Activated CD4-positive, alpha-beta memory T cell treated with anti-CD3 and anti-CD28 coated beads for 36 hours (primary cell): ENCODE data around the gene NTM. TPM values are rescaled to one million over a fixed set of nuclear protein-coding genes. Genes with fewer than 3 reads are reported as not detected.

ENCODE experiments used
- CTCF ChIA-PET: fragments of 350-600 bp; sonication (Branson Sonifier 250); formaldehyde crosslinking; loops from one replicate; lab custom pipeline; 2021; ENCODE audit warnings: antibody characterized with exemption, inconsistent platforms; lab: Charles Lee
- POLR2A ChIA-PET: fragments of 350-600 bp; sonication (Branson Sonifier 250); formaldehyde crosslinking; loops from one replicate; lab custom pipeline; 2021; ENCODE audit warnings: antibody characterized with exemption; lab: Charles Lee
- DNase-seq: peaks from one replicate; pipeline ENCODE4 v3.0.0-alpha.2; 2020
- H3K27ac Mint-ChIP-seq: one replicate; pipeline ENCODE4 v1.8.0; 2021; ENCODE audit warnings: mixed read lengths
- H3K27me3 Mint-ChIP-seq: one replicate; pipeline ENCODE4 v1.8.0; 2021; ENCODE audit warnings: mixed read lengths
- H3K36me3 Mint-ChIP-seq: one replicate; pipeline ENCODE4 v1.8.0; 2021; ENCODE audit warnings: mixed read lengths
- H3K4me1 Mint-ChIP-seq: one replicate; pipeline ENCODE4 v1.8.0; 2021; ENCODE audit warnings: low read depth, mixed read lengths
- H3K4me3 Mint-ChIP-seq: one replicate; pipeline ENCODE4 v1.8.0; 2021; ENCODE audit warnings: mild to moderate bottlenecking, mixed read lengths
- H3K9me3 Mint-ChIP-seq: one replicate; pipeline ENCODE4 v1.8.0; 2021; ENCODE audit warnings: mixed read lengths
- intact Hi-C: fragments of 100-400 bp; cut with micrococcal nuclease; formaldehyde crosslinking; loops from one replicate; pipeline ENCODE4 v1.15.1; 2023
- total RNA-seq, 2 experiments: library from RNA; stranded (reverse); gene quantifications; one replicate each; pipeline ENCODE4 v1.2.3, GENCODE V29; 2021

NTM gene
- total RNA-seq, 2 experiments from 2014 or later, result not detected

- no peak overlapping the region for H3K4me3 Mint-ChIP-seq
- H3K4me1 Mint-ChIP-seq, result no peaks in the 10 kb centered on the region
- peaks cover 8% of the 10 kb centered on the region for H3K9me3 Mint-ChIP-seq
- DNase-seq, result no peak
- ChIA-PET POLR2A (no interaction called here), CTCF (no interaction called here)
- H3K27ac Mint-ChIP-seq, result no peak overlapping the region
- no peaks in the 10 kb centered on the region for H3K36me3 Mint-ChIP-seq
- intact Hi-C loops, result no loop called here
- no peaks in the 10 kb centered on the region for H3K27me3 Mint-ChIP-seq
Measured at GRCh38 chr11:131592152-131592551, 221.7 kb downstream of the NTM start.

- DNase-seq, result no peak
- Mint-ChIP-seq H3K9me3 (peaks cover 6% of the 10 kb centered on the region), H3K4me1 (no peaks in the 10 kb centered on the region), H3K4me3 (no peak overlapping the region), H3K36me3 (no peaks in the 10 kb centered on the region), H3K27ac (no peak overlapping the region), H3K27me3 (no peaks in the 10 kb centered on the region)
- ChIA-PET CTCF (no interaction called here), POLR2A (no interaction called here)
- intact Hi-C loops, result no loop called here
Measured at GRCh38 chr11:131592734-131593133, 222.3 kb downstream of the NTM start.

DNA sequence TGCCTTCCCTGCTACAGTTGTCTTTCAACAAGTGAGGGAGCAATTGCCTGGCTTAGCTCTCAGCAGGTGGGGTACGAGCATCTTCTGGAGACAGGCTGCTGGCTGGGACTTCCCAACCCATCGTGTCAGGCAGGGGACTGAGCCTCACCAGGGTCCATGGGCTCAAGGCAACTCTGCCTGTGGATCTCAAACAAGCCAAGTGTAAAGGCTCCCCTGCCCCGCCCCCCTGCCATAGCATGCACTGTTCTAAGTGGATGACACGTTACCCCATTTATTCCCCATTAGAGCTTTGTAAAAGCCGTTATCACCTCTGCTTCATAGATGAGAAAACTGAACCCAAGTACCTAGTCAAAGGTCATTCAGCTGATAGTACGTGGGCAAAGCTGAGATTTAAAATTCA is 222.9 kb downstream of the NTM start:
- peaks cover under 1% of the 10 kb centered on the region for H3K9me3 Mint-ChIP-seq
- intact Hi-C loops, result no loop called here
- ChIA-PET CTCF (no interaction called here), POLR2A (no interaction called here)
- no peak overlapping the region for H3K4me3 Mint-ChIP-seq
- no peak overlapping the region for H3K27ac Mint-ChIP-seq
- H3K36me3 Mint-ChIP-seq, result no peaks in the 10 kb centered on the region
- DNase-seq, result no peak
- H3K4me1 Mint-ChIP-seq, result no peaks in the 10 kb centered on the region
- H3K27me3 Mint-ChIP-seq, result no peaks in the 10 kb centered on the region

DNA sequence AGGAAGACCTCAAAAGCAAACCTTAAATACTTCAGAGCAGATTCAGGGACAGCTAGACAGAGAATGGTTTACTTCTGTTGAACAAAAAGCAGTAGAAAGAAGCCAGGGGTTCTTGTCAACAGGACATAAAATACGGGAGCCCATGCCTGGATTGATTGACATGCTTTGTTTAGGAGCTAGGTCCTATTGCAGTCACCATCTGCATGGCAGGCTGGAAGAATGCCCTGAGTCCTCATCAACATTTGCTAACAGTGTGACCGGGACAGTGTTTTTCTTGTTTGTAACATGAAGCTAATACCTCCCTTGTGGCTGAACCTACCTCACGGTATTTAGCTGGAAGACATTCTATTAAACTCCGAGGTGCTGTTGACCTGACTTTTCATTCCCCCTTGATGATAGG is 225.4 kb downstream of the NTM start:
- H3K4me1 Mint-ChIP-seq, result no peaks in the 10 kb centered on the region
- H3K27ac Mint-ChIP-seq, result no peak overlapping the region
- ChIA-PET CTCF (no interaction called here), POLR2A (no interaction called here)
- no peak for DNase-seq
- H3K27me3 Mint-ChIP-seq, result no peaks in the 10 kb centered on the region
- no peak overlapping the region for H3K4me3 Mint-ChIP-seq
- H3K36me3 Mint-ChIP-seq, result no peaks in the 10 kb centered on the region
- no peaks in the 10 kb centered on the region for H3K9me3 Mint-ChIP-seq
- intact Hi-C loops, result no loop called here

DNA sequence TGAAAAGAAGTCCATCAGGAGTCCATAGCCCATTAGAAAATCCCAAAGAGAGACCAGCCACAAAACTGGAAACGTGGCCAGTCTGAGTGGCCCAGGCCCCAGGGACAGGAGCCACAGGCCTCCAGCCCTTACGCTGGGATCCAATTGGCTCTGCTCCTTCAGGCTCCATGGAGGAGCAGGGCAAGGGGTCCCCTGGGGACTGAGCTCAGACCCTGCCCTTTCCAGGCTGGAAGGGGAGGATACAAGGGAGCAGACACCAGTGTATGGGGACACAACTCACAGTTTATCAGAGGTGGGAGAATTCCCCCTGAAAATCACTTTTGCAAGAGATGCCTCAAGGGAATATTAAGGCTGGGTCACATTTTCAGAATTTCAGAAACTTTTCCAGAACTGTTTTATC is 227.5 kb downstream of the NTM start:
- Mint-ChIP-seq H3K36me3 (no peaks in the 10 kb centered on the region), H3K27me3 (no peaks in the 10 kb centered on the region), H3K9me3 (no peaks in the 10 kb centered on the region), H3K4me1 (no peaks in the 10 kb centered on the region), H3K27ac (no peak overlapping the region), H3K4me3 (no peak overlapping the region)
- intact Hi-C loops, result no loop called here
- ChIA-PET POLR2A (no interaction called here), CTCF (no interaction called here)
- no peak for DNase-seq

- Mint-ChIP-seq H3K36me3 (no peaks in the 10 kb centered on the region), H3K27ac (no peak overlapping the region), H3K4me1 (no peaks in the 10 kb centered on the region), H3K9me3 (no peaks in the 10 kb centered on the region), H3K4me3 (no peak overlapping the region), H3K27me3 (no peaks in the 10 kb centered on the region)
- ChIA-PET CTCF (no interaction called here), POLR2A (no interaction called here)
- intact Hi-C loops, result no loop called here
- no peak for DNase-seq
Measured at GRCh38 chr11:131598305-131598704, 227.9 kb downstream of the NTM start.

DNA sequence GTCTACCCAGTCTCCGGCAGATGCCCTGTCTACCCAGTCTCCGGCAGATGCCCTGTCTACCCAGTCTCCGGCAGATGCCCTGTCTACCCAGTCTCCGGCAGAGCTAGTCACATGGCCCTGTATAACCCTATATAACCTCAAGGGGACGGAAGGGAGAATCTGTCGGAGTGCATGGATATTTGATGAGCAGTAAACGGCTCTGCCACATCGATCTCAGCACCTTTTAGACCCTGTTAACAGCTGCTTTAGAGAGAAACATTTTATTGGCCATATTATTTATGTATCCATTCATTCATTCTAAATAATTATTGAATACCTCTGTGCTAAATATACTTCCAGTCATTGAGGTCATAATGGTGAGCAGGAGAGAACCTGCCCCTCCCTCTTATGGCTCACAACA is 228.9 kb downstream of the NTM start:
- no peaks in the 10 kb centered on the region for H3K4me1 Mint-ChIP-seq
- no peaks in the 10 kb centered on the region for H3K9me3 Mint-ChIP-seq
- intact Hi-C loops, result no loop called here
- no peaks in the 10 kb centered on the region for H3K27me3 Mint-ChIP-seq
- ChIA-PET CTCF (no interaction called here), POLR2A (no interaction called here)
- no peak for DNase-seq
- no peak overlapping the region for H3K4me3 Mint-ChIP-seq
- H3K36me3 Mint-ChIP-seq, result no peaks in the 10 kb centered on the region
- H3K27ac Mint-ChIP-seq, result no peak overlapping the region

DNA sequence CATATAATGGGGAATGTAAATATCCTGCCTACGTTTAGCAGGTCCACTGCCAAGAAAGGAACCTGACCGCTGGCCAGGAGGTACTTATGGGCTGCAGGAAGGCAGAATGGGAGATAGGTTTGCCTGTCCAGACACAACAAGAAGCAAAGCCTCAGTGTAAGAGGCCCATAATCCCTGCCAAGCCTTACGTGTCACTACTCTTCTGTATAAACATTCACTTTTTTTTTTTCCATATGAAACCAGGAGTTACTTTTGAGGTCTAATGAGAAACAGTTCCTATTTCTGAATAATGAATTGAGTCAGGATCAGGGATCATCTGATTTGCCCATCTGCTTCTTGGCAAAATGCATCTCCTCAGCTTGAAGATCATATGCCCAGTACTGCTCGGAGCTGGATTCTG is 230.2 kb downstream of the NTM start:
- CTCF ChIA-PET, result no interaction called here
- Mint-ChIP-seq H3K4me3 (no peak overlapping the region), H3K36me3 (no peaks in the 10 kb centered on the region), H3K4me1 (no peaks in the 10 kb centered on the region), H3K9me3 (no peaks in the 10 kb centered on the region), H3K27ac (no peak overlapping the region), H3K27me3 (no peaks in the 10 kb centered on the region)
- DNase-seq, result no peak
- intact Hi-C loops, result no loop called here
- POLR2A ChIA-PET, result no interaction called here

GRCh38 chr11:131601586-131601985 is 231.2 kb downstream of the NTM start:
- ChIA-PET CTCF (no interaction called here), POLR2A (no interaction called here)
- no peaks in the 10 kb centered on the region for H3K4me1 Mint-ChIP-seq
- intact Hi-C loops, result no loop called here
- H3K36me3 Mint-ChIP-seq, result no peaks in the 10 kb centered on the region
- H3K27ac Mint-ChIP-seq, result no peak overlapping the region
- DNase-seq, result no peak
- no peaks in the 10 kb centered on the region for H3K9me3 Mint-ChIP-seq
- H3K27me3 Mint-ChIP-seq, result no peaks in the 10 kb centered on the region
- no peak overlapping the region for H3K4me3 Mint-ChIP-seq

- H3K36me3 Mint-ChIP-seq, result no peaks in the 10 kb centered on the region
- no peaks in the 10 kb centered on the region for H3K9me3 Mint-ChIP-seq
- ChIA-PET POLR2A (no interaction called here), CTCF (no interaction called here)
- no peaks in the 10 kb centered on the region for H3K27me3 Mint-ChIP-seq
- no peak overlapping the region for H3K4me3 Mint-ChIP-seq
- no peaks in the 10 kb centered on the region for H3K4me1 Mint-ChIP-seq
- no peak for DNase-seq
- intact Hi-C loops, result no loop called here
- H3K27ac Mint-ChIP-seq, result no peak overlapping the region
Measured at GRCh38 chr11:131602431-131602830, 232.0 kb downstream of the NTM start.

GRCh38 chr11:131606811-131607335 is 236.5 kb downstream of the NTM start:
- Mint-ChIP-seq H3K9me3 (peaks cover 3% of the 10 kb centered on the region), H3K27me3 (no peaks in the 10 kb centered on the region), H3K4me1 (no peaks in the 10 kb centered on the region), H3K4me3 (no peak overlapping the region), H3K27ac (no peak overlapping the region), H3K36me3 (no peaks in the 10 kb centered on the region)
- CTCF ChIA-PET, result no interaction called here
- POLR2A ChIA-PET, result no interaction called here
- intact Hi-C loops, result no loop called here
- DNase-seq, result no peak

- Mint-ChIP-seq H3K4me3 (no peak overlapping the region), H3K9me3 (peaks cover 3% of the 10 kb centered on the region), H3K27ac (no peak overlapping the region), H3K36me3 (no peaks in the 10 kb centered on the region), H3K27me3 (no peaks in the 10 kb centered on the region), H3K4me1 (no peaks in the 10 kb centered on the region)
- no peak for DNase-seq
- intact Hi-C loops, result no loop called here
- POLR2A ChIA-PET, result no interaction called here
- CTCF ChIA-PET, result no interaction called here
Measured at GRCh38 chr11:131609337-131609736, 238.9 kb downstream of the NTM start.

DNA sequence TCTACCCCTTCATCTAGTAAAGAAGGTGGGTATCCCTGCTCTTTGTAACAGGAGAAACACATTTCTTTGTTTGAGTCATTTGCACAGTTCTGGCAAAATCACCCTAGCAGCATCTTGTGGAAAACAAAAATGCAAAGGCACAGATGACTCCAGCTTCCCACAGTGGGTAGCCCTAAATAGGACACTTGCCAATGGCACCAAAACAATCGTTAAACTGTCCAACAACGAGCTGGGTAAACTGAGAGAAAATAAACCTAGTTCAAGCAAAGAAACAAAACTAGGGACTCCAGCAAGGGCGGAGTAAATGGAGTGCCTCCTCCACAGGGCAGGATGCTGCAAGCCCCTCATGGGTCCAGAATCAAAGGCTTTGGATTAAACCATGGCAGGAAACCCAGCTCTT is 239.5 kb downstream of the NTM start:
- Mint-ChIP-seq H3K4me3 (no peak overlapping the region), H3K36me3 (no peaks in the 10 kb centered on the region), H3K27ac (no peak overlapping the region), H3K9me3 (peaks cover 3% of the 10 kb centered on the region), H3K4me1 (no peaks in the 10 kb centered on the region), H3K27me3 (no peaks in the 10 kb centered on the region)
- ChIA-PET CTCF (no interaction called here), POLR2A (no interaction called here)
- intact Hi-C loops, result no loop called here
- DNase-seq, result no peak
